ENCODE results near the gene PRKCQ. TPM values are rescaled to one million over a fixed set of nuclear protein-coding genes. Genes with fewer than 3 reads are reported as not detected.

Gene PRKCQ
- total and polyA plus RNA-seq, 2 of the 8 experiments (the other 6 are each of a cell fraction or from before 2014, with no cell fraction given): 9.1 to 22.6 TPM

DNA sequence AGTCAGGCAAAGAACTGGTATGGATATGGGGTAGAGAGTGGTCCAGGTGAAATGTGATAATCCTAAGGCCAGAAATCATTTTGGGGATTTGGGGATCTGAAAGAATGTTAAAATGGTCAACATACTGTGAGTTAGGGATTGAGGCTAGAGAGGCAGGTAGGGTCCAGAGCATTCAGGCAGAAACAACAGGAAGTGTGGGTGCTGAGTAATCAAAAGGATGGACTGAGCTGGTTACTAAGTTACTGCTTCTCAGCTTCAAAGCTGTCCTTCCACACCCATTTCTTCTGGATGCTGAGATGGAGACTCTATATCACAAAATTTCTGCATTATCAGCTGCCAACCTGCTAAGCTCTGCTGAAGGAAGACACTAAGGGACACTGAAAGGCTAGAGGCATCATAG is 30.6 kb upstream of the PRKCQ start (continued):
- TF ChIP-seq CBX8 (IDR thresholded peaks at IDR 0.05; ENCODE audit: borderline replicate concordance, low read depth, low read length): no peak

DNA sequence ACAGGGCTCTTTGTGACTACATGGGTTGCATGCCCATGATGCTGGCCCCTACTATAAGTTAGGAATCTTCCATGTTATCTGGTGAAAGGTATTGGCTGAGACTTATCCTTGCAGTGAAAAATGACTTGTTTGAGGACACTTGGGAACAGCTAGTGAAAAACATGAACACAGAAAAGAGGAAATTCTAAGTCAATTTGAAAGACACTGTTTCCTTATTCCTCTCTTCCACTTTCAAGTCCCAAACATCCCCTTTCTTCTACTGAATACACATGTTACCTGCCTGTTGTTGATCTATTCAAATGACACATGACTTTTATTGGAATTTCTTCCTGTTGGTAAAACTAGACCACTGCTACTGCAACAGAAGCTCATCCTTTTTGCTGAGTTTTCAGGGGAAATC is 29.5 kb upstream of the PRKCQ start:
- Histone ChIP-seq H3K4me3 (ENCODE audit: extremely low read depth in 1 of 4, insufficient read depth in 2 of 4, low read depth in 3 of 4, low read length in 4 of 4) (no peak overlapping the region), H4K5ac (ENCODE audit: insufficient read length, low read depth, low read length) (no peak overlapping the region), H3K56ac (replicated peaks; ENCODE audit: insufficient read length, low read depth, low read length) (no peak overlapping the region), H3K79me1 (ENCODE audit: low read depth, low read length) (no peaks in the 10 kb centered on the region), H3K27me3 (replicated peaks in 1 of 4; ENCODE audit: control insufficient read depth in 3 of 4, extremely low read depth in 1 of 4, insufficient read depth in 3 of 4, low read length in 3 of 4) (no peaks in the 10 kb centered on the region), H3K36me3 (ENCODE audit: control insufficient read depth in 2 of 4, insufficient read depth in 4 of 4, low read length in 3 of 4) (no peaks in the 10 kb centered on the region; a peak in 1 of 8 replicates), H3K18ac (ENCODE audit: extremely low read depth, low read length) (no peak overlapping the region), H4K8ac (ENCODE audit: extremely low read depth, insufficient read depth, low read length) (no peak overlapping the region), H3K4ac (replicated peaks; ENCODE audit: insufficient read length, low read depth, low read length) (no peak overlapping the region), H4K20me1 (replicated peaks in 1 of 2; ENCODE audit: control insufficient read depth in 1 of 2, insufficient read depth in 2 of 2, low read length in 2 of 2) (no peaks in the 10 kb centered on the region), H2AFZ (ENCODE audit: low read length) (no peak overlapping the region), H3K23ac (ENCODE audit: insufficient read length) (no peak overlapping the region), H2BK5ac (ENCODE audit: low read depth, low read length) (no peak overlapping the region), H2BK20ac (ENCODE audit: low read length) (no peak overlapping the region), H2BK120ac (replicated peaks; ENCODE audit: low read depth, low read length) (no peak overlapping the region), H3K4me2 (ENCODE audit: insufficient read depth in 1 of 2, low read depth in 2 of 2, low read length in 2 of 2) (no peak overlapping the region), H3K79me2 (ENCODE audit: control insufficient read depth in 1 of 2, insufficient read depth in 2 of 2, low read length in 2 of 2) (no peaks in the 10 kb centered on the region), H2BK15ac (ENCODE audit: low read length) (no peak overlapping the region), H3K9ac (replicated peaks in 1 of 4; ENCODE audit: extremely low read depth in 1 of 4, low read depth in 3 of 4, low read length in 3 of 4) (no peak overlapping the region), H2BK12ac (ENCODE audit: low read depth, low read length) (no peak overlapping the region), H3K23me2 (ENCODE audit: low read depth, low read length) (no peaks in the 10 kb centered on the region), H4K91ac (replicated peaks; ENCODE audit: insufficient read length, low read length) (no peak overlapping the region), H3K27ac (ENCODE audit: low read depth, low read length) (no peak overlapping the region), H3K14ac (ENCODE audit: insufficient read length) (no peak overlapping the region), H3K4me1 (replicated peaks in 1 of 4; ENCODE audit: control insufficient read depth in 3 of 4, insufficient read depth in 4 of 4, low read length in 3 of 4) (no peaks in the 10 kb centered on the region), H2AK5ac (ENCODE audit: low read depth, low read length) (no peak overlapping the region), H3K9me3 (ENCODE audit: insufficient read depth in 2 of 2, low read depth in 1 of 2, low read length in 1 of 2) (peaks cover 5 to 6% of the 10 kb centered on the region in 2 experiments; a peak in 3 of 4 replicates)
- CTCF ChIA-PET (ENCODE audit: partially characterized antibody): no interaction called here
- POLR2A ChIA-PET (ENCODE audit: partially characterized antibody): no interaction called here
- DNase-seq (ENCODE audit: low read depth in 1 of 2, low spot score in 2 of 2) (no peak), FAIRE-seq (no peak)
- TF ChIP-seq POLR2A (IDR thresholded peaks at IDR 0.05; ENCODE audit: control extremely low read depth in 1 of 2, low read depth in 2 of 2, low read length in 2 of 2) (no peak), TAF1 (IDR thresholded peaks at IDR 0.05; ENCODE audit: low read depth, low read length) (no peak), RNF2 (IDR thresholded peaks at IDR 0.05; ENCODE audit: borderline replicate concordance, low read depth, low read length, missing control alignments, poor library complexity, severe bottlenecking) (no peak), BRCA1 (IDR thresholded peaks at IDR 0.05; ENCODE audit: low read depth, low read length) (no peak), CBX8 (IDR thresholded peaks at IDR 0.05; ENCODE audit: borderline replicate concordance, low read depth, low read length) (no peak), HDAC2 (IDR thresholded peaks at IDR 0.05; ENCODE audit: borderline replicate concordance in 1 of 2, low read depth in 2 of 2, low read length in 2 of 2) (no peak), TAF7 (optimal IDR thresholded peaks at IDR 0.05; ENCODE audit: borderline replicate concordance, low read depth, low read length) (no peak), CTBP2 (IDR thresholded peaks at IDR 0.05; ENCODE audit: borderline replicate concordance, insufficient read depth, insufficient read length, low read length) (no peak), JUND (IDR thresholded peaks at IDR 0.05; ENCODE audit: low read length) (no peak), MAFK (IDR thresholded peaks at IDR 0.05; ENCODE audit: low read depth, low read length) (no peak), SRF (IDR thresholded peaks at IDR 0.05; ENCODE audit: low read depth, low read length) (no peak)
- TF ChIP-seq, protein P1, sequence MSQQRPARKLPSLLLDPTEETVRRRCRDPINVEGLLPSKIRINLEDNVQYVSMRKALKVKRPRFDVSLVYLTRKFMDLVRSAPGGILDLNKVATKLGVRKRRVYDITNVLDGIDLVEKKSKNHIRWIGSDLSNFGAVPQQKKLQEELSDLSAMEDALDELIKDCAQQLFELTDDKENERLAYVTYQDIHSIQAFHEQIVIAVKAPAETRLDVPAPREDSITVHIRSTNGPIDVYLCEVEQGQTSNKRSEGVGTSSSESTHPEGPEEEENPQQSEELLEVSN (IDR thresholded peaks at IDR 0.05): no peak
